Measurements from ENCODE around the gene ULK4.
"Not testable (repeated sequence)": the region's sequence is repeated elsewhere in the genome, so short reads cannot be mapped to it uniquely, and the experiment has no call there.

The ULK4 gene

GRCh38 chr3:41477399-41478014 lies 484.4 kb downstream of the ULK4 start:
- DNase-seq, result no peak

GRCh38 chr3:41469083-41469482 lies 492.8 kb downstream of the ULK4 start:
- DNase-seq, result no peak

- DNase-seq, result no peak
These were observed 494.4 kb downstream of the ULK4 start for GRCh38 chr3:41467481-41467880.

GRCh38 chr3:41464858-41465257 lies 497.0 kb downstream of the ULK4 start:
- DNase-seq, result no peak

DNA sequence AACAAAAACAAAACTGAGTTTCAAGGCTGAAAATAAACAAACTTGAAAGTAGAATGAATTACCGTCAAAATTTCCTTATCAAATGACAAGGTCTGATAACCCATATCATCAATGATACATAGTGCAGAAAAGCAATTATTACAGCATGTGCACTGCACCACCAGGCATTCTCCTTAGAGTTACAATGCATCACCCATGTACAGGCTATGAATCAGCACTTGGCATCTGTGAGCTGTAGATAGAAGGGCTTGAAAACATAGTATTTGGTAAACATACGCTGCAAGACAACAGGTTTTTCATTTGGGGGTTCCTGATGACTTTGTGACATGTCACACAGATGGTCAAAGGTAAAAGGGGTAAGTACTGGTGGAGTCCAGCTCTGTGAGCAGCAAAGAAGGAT lies 497.5 kb downstream of the ULK4 start:
- no peak for DNase-seq

DNA sequence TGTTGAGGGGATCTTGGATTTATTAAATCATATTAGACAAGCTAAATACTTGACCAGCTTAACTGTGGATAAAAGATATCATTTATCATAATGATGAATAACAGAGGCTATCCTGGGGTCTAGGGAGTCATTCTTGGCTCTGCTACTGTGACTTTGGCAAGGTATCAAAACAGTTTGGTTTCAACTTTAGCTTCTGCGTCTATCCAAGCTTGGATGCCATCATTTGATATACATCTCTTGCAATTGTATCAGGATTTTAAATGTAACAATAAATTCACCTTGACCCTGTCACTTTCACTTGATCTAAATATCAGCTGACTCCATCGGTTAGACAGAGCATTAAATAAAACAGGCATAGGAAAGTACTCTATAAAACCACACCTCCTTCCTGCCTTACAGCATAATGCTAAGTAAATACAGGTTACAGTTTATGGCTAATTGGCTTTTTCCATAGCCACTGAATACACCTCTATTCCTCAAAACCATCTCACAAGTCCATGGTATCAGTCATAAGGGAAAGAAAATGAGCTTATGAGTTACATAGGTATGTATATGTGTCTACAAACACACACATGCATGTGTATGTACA lies 499.7 kb downstream of the ULK4 start:
- no peak for DNase-seq

GRCh38 chr3:41460736-41461135 lies 501.2 kb downstream of the ULK4 start:
- no peak for DNase-seq

GRCh38 chr3:41457176-41457575 lies 504.7 kb downstream of the ULK4 start:
- DNase-seq, result no peak

- DNase-seq, result no peak
These were observed 505.7 kb downstream of the ULK4 start for GRCh38 chr3:41456162-41456561.

DNA sequence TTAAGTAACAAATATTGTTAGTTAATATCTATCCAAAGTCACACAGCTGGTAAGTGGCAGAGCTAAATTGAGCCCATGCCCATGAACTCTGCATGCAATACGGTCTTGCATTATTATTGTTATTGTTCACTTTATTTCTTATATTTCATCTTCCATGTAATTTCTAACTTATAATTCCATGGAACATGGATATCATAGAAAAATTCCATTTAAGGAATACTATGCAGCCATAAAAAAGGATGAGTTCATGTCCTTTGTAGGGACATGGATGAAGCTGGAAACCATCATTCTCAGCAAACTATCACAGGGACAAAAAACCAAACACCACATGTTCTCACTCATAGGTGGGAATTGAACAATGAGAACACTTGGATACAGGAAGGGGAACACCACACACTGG lies 508.3 kb downstream of the ULK4 start:
- not testable (repeated sequence) for DNase-seq

GRCh38 chr3:41450416-41451231 lies 511.3 kb downstream of the ULK4 start:
- DNase-seq, result no peak

DNA sequence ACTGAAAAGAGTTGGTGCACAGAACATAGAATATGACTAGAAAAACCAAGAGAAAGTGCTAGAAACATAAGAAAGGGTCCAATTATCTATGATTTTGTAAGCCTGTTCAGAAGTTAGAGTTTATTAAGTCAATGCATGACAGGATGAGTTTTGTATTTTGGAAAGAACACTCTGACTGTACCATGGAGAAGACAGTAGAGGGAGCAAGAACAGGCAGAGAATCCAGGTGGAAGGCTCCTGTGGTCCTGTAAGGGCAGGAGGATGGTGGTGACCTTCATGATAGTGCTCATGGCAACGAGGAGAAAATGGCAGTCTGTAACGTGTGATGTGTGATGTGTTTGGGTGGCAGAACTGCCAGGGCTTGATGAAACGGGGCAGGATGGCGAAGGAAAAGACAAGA lies 513.5 kb downstream of the ULK4 start:
- DNase-seq, result no peak

DNA sequence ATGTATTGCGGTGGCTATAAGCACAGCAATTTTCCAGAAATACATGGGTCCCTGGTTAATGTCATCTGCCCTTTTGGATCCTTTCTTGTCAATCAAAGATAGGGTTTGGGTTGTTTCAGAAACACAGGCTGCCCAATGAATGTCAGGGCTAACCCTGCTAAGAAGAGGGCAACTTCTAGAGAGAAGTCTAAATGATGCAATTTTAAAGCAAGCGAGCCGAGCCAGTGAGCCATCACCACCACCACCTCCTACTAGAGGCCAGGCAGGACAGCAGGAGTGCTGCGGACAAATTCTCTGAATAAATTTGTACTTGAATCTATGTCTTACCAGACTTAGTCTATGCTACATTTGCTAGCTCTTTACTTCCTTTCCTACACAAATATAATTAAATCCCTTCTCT lies 514.2 kb downstream of the ULK4 start:
- DNase-seq, result no peak

DNA sequence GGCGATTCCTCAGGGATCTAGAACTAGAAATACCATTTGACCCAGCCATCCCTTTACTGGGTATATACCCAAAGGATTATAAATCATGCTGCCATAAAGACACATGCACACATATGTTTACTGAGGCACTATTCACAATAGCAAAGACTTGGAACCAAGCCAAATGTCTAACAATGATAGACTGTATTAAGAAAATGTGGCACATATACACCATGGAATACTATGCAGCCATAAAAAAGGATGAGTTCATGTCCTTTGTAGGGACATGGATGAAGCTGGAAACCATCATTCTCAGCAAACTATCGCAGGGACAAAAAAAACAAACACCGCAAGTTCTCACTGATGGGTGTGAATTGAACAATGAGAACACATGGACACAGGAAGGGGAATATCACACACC lies 515.6 kb downstream of the ULK4 start:
- DNase-seq, result not testable (repeated sequence)

- DNase-seq, result no peak
These were observed 520.3 kb downstream of the ULK4 start for GRCh38 chr3:41441568-41441967.

- DNase-seq, result no peak
These were observed 520.8 kb downstream of the ULK4 start for GRCh38 chr3:41441139-41441538.

- no peak for DNase-seq
These were observed 524.9 kb downstream of the ULK4 start for GRCh38 chr3:41436983-41437382.

GRCh38 chr3:41434781-41435180 lies 527.1 kb downstream of the ULK4 start:
- DNase-seq, result no peak

DNA sequence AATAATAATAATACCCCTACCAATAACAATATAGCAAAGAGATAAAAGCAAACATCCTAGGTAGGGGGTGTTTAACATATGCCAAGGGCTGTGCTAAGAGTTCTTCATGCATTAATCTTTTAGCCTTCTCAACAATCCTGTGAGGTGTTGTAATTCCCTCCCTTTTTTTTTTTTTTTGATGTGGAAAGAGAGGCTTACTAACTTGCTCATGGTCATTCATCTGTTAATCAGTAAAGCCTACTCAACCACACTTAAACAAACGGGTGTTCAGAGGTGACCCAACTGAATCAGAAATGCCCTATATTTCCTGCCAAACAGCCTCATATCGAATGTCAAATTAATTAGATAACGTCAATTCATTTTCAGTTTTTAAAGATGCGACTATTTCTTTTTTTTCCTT lies 530.5 kb downstream of the ULK4 start:
- DNase-seq, result no peak

GRCh38 chr3:41430886-41431285 lies 531.0 kb downstream of the ULK4 start:
- no peak for DNase-seq

GRCh38 chr3:41430391-41430790 lies 531.5 kb downstream of the ULK4 start:
- DNase-seq, result no peak

DNA sequence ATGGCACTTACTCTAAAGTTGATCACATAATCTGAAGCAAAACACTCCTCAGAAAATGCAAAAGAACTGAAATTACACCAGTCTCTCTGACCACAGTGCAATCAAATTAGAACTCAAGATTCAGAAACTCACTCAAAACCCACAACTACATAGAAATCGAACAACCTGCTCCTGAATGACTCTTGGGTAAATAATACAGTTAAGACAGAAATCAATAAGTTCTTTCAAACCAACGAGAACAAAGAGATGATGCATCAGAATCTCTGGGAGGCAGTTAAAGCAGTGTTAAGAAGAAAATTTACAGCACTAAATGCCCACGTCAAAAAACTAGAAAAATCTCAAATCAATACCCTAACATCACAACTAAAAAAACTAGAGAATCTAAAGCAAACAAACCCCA lies 535.4 kb downstream of the ULK4 start:
- DNase-seq, result no peak

GRCh38 chr3:41424543-41425300 lies 537.2 kb downstream of the ULK4 start:
- no peak for DNase-seq

GRCh38 chr3:41419809-41420208 lies 542.1 kb downstream of the ULK4 start:
- no peak for DNase-seq

Measured in activated T-cell treated with anti-CD3 and anti-CD28 coated beads, Interleukin-2, amount 50 U/mL, for 48 hours (primary cell).